ENCODE measurements around the gene KREMEN2. TPM values are rescaled to one million over a fixed set of nuclear protein-coding genes. Genes with fewer than 3 reads are reported as not detected.
A peak's percentile ranks its signal among the peaks of the same experiment; 100 is the strongest.

The KREMEN2 gene
- total RNA-seq, 1 donor from 2014 or later = 0.31 TPM

DNA sequence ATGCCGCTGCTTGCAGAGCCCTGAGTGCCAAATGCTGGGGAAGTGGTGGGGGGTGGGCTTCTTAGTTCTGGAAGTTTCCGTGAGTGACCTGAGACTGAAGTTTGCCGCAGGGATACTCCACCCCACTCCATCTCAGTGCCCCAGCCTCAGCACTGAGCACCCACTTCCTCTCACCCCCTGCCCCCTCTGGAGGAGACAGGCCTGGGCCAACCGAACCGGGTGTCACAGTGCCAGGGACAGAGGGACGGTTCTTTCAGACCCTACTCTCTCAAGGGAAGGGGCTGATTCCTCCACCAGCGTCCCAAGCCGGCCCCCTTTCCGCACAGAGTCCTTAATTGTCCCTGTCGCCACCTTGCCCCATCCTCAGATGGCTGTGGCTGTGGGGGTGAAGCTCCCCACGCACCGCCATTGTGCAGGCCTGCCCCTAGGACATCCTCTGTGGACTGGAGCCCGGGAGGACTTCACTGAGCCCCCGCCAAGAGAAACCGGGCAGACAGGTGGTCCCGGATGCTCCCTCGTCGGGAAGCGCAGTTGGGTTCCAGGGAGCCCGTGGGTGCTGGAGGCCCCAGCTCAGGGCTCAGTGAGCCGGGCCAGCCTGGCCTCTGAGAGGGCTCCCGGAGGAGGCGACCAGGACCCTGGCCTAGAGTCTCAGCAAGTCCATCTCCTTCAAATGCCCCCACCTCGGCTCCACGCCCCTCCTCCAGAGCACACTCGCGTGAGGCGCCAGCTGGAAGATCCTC, 1.6 kb upstream of the KREMEN2 start:
- TF ChIP-seq, protein P1, sequence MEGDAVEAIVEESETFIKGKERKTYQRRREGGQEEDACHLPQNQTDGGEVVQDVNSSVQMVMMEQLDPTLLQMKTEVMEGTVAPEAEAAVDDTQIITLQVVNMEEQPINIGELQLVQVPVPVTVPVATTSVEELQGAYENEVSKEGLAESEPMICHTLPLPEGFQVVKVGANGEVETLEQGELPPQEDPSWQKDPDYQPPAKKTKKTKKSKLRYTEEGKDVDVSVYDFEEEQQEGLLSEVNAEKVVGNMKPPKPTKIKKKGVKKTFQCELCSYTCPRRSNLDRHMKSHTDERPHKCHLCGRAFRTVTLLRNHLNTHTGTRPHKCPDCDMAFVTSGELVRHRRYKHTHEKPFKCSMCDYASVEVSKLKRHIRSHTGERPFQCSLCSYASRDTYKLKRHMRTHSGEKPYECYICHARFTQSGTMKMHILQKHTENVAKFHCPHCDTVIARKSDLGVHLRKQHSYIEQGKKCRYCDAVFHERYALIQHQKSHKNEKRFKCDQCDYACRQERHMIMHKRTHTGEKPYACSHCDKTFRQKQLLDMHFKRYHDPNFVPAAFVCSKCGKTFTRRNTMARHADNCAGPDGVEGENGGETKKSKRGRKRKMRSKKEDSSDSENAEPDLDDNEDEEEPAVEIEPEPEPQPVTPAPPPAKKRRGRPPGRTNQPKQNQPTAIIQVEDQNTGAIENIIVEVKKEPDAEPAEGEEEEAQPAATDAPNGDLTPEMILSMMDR (IDR thresholded peaks at IDR 0.05; ENCODE audit: unreplicated experiment) = no peak
- no peak overlapping the region for H3K27ac Mint-ChIP-seq
- no peak for DNase-seq (ENCODE audit: low spot score, unreplicated experiment)
- H3K4me3 Mint-ChIP-seq (ENCODE audit: low read depth) = no peak overlapping the region
- no peaks in the 10 kb centered on the region for H3K9me3 Mint-ChIP-seq (ENCODE audit: low read depth)
- H3K27me3 Mint-ChIP-seq = peaks cover 36% of the 10 kb centered on the region
- H3K4me1 Mint-ChIP-seq (ENCODE audit: low read depth) = peaks cover 2% of the 10 kb centered on the region
- H3K36me3 Mint-ChIP-seq (ENCODE audit: insufficient read depth) = no peaks in the 10 kb centered on the region

DNA sequence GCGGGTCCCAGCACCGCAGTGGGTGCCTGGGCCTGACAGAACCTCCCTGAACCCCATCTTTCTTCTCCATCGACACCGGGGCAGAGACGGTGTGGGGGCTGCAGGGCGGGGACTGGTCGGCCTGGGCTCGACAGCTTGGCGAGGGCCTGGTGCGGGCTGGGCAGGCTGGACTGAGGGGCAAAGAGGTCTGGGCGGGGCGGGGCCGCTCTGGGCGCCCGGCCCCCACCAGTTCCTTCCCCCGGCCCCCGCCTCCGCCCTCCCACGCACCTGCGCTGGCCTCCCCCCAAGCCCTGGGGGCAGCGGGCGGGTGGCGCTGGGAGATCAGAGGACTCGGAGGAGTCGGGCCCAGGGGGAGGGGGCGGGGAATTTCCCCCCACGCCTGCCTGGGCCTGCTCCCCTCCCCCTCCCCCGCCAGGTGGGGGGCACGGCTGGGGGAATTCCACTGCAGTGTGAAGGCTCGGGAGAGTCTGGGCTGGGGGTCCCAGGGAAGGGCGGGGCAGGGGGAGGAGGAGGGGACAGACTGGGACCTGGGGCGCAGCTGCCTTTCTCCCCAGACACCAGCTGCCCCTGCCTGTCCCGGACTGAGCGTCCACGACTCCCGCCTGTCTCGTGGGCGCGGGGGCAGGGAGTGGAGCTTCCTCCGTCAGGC, 877 bp upstream of the KREMEN2 start:
- H3K27ac Mint-ChIP-seq = no peak overlapping the region
- H3K27me3 Mint-ChIP-seq = peaks cover 40% of the 10 kb centered on the region
- H3K36me3 Mint-ChIP-seq (ENCODE audit: insufficient read depth) = no peaks in the 10 kb centered on the region
- H3K9me3 Mint-ChIP-seq (ENCODE audit: low read depth) = no peaks in the 10 kb centered on the region
- peaks cover 2% of the 10 kb centered on the region for H3K4me1 Mint-ChIP-seq (ENCODE audit: low read depth)
- no peak for DNase-seq (ENCODE audit: low spot score, unreplicated experiment)
- peak overlapping the region; percentile 57 for H3K4me3 Mint-ChIP-seq (ENCODE audit: low read depth)
- TF ChIP-seq, protein P1 (IDR thresholded peaks at IDR 0.05; ENCODE audit: unreplicated experiment) = no peak

DNA sequence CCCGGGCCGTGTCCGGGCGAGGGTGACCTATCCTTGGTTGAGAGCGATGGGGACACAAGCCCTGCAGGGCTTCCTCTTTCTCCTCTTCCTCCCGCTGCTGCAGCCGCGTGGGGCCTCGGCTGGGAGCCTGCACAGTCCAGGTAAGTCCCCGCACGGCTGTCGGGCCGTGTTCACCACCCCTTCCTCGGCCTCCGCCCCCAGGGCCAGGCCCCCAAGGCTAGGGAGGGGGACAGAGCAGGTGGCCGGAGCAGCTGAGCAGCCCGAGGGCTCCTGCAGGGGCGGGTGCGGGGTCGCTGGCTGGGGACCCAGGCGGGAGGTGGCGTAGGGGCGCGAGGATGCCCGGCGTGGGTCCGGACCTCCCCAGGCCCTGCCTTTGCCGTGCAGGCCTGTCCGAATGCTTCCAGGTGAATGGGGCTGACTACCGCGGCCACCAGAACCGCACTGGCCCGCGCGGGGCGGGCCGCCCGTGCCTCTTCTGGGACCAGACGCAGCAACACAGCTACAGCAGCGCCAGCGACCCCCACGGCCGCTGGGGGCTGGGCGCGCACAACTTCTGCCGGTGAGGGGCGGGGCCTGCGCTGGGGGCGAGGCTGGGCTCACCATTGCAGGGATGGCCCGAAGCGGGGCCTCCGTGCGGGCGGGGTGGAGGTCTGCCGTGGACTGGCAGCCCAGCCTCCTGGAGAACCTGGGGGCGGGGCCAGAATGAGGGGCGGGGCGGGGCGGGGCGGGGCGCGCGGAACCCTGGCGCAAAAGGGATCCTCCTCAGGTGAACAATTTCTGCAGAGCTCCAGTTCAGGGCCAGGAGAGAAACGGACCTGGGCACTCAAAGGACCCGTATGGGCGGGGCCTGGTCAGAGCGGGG, 631 bp downstream of the KREMEN2 start:
- Mint-ChIP-seq H3K4me3 (ENCODE audit: low read depth) (no peak overlapping the region), H3K4me1 (ENCODE audit: low read depth) (peaks cover 2% of the 10 kb centered on the region), H3K27ac (no peak overlapping the region), H3K27me3 (peaks cover 39% of the 10 kb centered on the region), H3K36me3 (ENCODE audit: insufficient read depth) (no peaks in the 10 kb centered on the region), H3K9me3 (ENCODE audit: low read depth) (no peaks in the 10 kb centered on the region)
- TF ChIP-seq, protein P1 (IDR thresholded peaks at IDR 0.05; ENCODE audit: unreplicated experiment) = peak; percentile 4
- DNase-seq (ENCODE audit: low spot score, unreplicated experiment) = peak; percentile 69

DNA sequence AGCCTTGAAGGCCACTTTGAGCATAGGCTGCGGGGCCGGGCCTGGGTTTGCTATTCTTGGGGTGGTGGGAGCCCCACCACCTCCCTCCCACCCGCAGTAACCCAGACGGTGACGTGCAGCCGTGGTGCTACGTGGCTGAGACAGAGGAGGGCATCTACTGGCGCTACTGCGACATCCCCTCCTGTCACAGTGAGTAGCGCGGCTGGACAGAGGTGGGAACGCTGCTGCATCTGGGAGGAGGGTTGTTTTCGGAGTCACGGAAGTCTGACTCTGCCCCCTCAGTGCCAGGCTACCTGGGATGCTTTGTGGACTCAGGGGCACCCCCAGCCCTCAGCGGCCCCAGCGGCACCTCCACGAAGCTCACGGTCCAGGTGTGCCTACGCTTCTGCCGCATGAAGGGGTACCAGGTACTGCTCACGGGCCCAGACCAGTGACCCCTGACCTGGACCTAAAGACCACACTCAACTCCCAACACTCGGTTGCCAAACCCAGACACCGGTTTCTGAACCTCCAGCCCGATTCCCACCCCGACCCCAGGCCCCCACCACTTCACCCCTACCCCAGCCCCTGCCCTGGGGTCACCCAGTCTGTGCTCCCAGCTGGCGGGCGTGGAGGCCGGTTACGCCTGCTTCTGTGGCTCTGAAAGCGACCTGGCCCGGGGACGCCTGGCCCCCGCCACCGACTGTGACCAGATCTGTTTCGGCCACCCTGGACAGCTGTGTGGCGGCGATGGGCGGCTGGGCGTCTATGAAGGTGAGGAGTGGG, 2.1 kb downstream of the KREMEN2 start:
- TF ChIP-seq, protein P1 (IDR thresholded peaks at IDR 0.05; ENCODE audit: unreplicated experiment) = no peak
- H3K36me3 Mint-ChIP-seq (ENCODE audit: insufficient read depth) = no peaks in the 10 kb centered on the region
- peaks cover 38% of the 10 kb centered on the region for H3K27me3 Mint-ChIP-seq
- H3K4me1 Mint-ChIP-seq (ENCODE audit: low read depth) = peaks cover 2% of the 10 kb centered on the region
- no peak overlapping the region for H3K27ac Mint-ChIP-seq
- no peaks in the 10 kb centered on the region for H3K9me3 Mint-ChIP-seq (ENCODE audit: low read depth)
- no peak overlapping the region for H3K4me3 Mint-ChIP-seq (ENCODE audit: low read depth)
- DNase-seq (ENCODE audit: low spot score, unreplicated experiment) = no peak

All from progenitor cell of endocrine pancreas (in vitro differentiated cells).